GM12878 (cell line): ENCODE results near the gene VCAM1. TPM values are rescaled to one million over a fixed set of nuclear protein-coding genes. Genes with fewer than 3 reads are reported as not detected.

Experiments used
- ATAC-seq: fragments of 200-7000 bp; cut with Tn5 transposase; 3 replicates; pipeline ENCODE4 v1.9.1; 2020; ENCODE audit warnings: mild to moderate bottlenecking, moderate library complexity
- BruUV-seq: library from RNA; stranded (reverse); fragments of 400-500 nt; replicated peaks from 2 replicates; lab custom pipeline; 2021; lab: Mats Ljungman, UMichigan
- CTCF ChIA-PET: fragments of 300-600 bp; sonication (Branson Sonifier 250); formaldehyde crosslinking; extraction: SDS; loops from one replicate; lab custom pipeline; 2021; ENCODE audit warnings: inconsistent platforms; lab: Yijun Ruan, JAX
- POLR2A ChIA-PET: fragments of 350-600 bp; formaldehyde crosslinking; extraction: SDS; loops from one replicate; lab custom pipeline; 2021; ENCODE audit warnings: inconsistent platforms; lab: Charles Lee
- RAD21 ChIA-PET: fragments of 300-600 bp; sonication (Branson Sonifier 250); formaldehyde crosslinking; loops from one replicate; lab custom pipeline; 2023; ENCODE audit warnings: antibody characterized with exemption; ENCODE audit not compliant: unreplicated experiment; lab: Charles Lee
- SMC1A ChIA-PET: fragments of 300-600 bp; sonication (Branson Sonifier 250); formaldehyde crosslinking; loops from one replicate; lab custom pipeline; 2023; ENCODE audit not compliant: unreplicated experiment, uncharacterized antibody; lab: Charles Lee
- DNase-seq: peaks from one replicate; pipeline ENCODE4 v3.0.0-alpha.2; 2011; ENCODE audit warnings: low read depth, low spot score
- FAIRE-seq: peaks from 3 replicates; lab custom pipeline; 2011; peaks lifted over from hg19 to GRCh38; lab: Jason Lieb, UNC
- H2AFZ ChIP-seq: 2 replicates; pipeline ENCODE4 v1.6.0; 2011; ENCODE audit warnings: low read depth, low read length, control low read depth; ENCODE audit not compliant: control insufficient read depth
- H3K27ac ChIP-seq: 2 replicates; pipeline ENCODE4 v1.5.1; 2011; ENCODE audit warnings: control low read depth; ENCODE audit not compliant: control insufficient read depth, insufficient read depth
- H3K27me3 ChIP-seq, 2 experiments: replicated peaks in 1 of 2; 2 replicates each; pipeline versions ENCODE4 v1.6.0 to v1.6.1; 2011; ENCODE audit warnings: low read length in 1 of 2; ENCODE audit not compliant: control insufficient read depth in 2 of 2, insufficient read depth in 2 of 2
- H3K36me3 ChIP-seq, 2 experiments: 2 replicates each; pipeline ENCODE4 v1.5.1; 2011; ENCODE audit warnings: low read length in 1 of 2; ENCODE audit not compliant: control insufficient read depth in 2 of 2, insufficient read depth in 2 of 2
- H3K4me1 ChIP-seq: 2 replicates; pipeline ENCODE4 v1.6.1; 2011; ENCODE audit warnings: mild to moderate bottlenecking, low read length, moderate library complexity, mixed read lengths; ENCODE audit not compliant: control insufficient read depth, insufficient read depth
- H3K4me2 ChIP-seq: 2 replicates; pipeline ENCODE4 v1.6.0; 2011; ENCODE audit warnings: control low read depth; ENCODE audit not compliant: control insufficient read depth, insufficient read depth
- H3K4me3 ChIP-seq: fragments of 200-600 bp; sonication (generic); 2 replicates; pipeline ENCODE4 v1.5.1; 2016
- H3K79me2 ChIP-seq: 2 replicates; pipeline ENCODE4 v1.6.0; 2011; ENCODE audit warnings: low read length; ENCODE audit not compliant: control insufficient read depth, insufficient read depth
- H3K9ac ChIP-seq: 2 replicates; pipeline ENCODE4 v1.8.0; 2011; ENCODE audit warnings: low read length, control low read depth, mixed read lengths; ENCODE audit not compliant: control insufficient read depth, insufficient read depth
- H3K9me3 ChIP-seq: replicated peaks from 3 replicates; pipeline ENCODE4 v1.5.1; 2011; ENCODE audit warnings: mild to moderate bottlenecking, low read length; ENCODE audit not compliant: control insufficient read depth, insufficient read depth
- H4K20me1 ChIP-seq: 2 replicates; pipeline ENCODE4 v1.6.0; 2011; ENCODE audit not compliant: control insufficient read depth, insufficient read depth
- BACH1 ChIP-seq: fragments of 450-650 bp; IDR thresholded peaks from 2 replicates; pipeline ENCODE4 v1.6.1; 2017; ENCODE audit warnings: mild to moderate bottlenecking, borderline replicate concordance
- BHLHE40 ChIP-seq, 2 experiments: fragments of 450-650 bp in 1 of 2; IDR thresholded peaks; 2 replicates each; pipeline ENCODE4 v1.6.1; 2011 to 2017; ENCODE audit warnings: low read depth in 2 of 2, borderline replicate concordance in 1 of 2, improper control_type of control experiment in 1 of 2, low read length in 1 of 2, mild to moderate bottlenecking in 1 of 2
- CBFB ChIP-seq: IDR thresholded peaks from 2 replicates; pipeline ENCODE4 v1.6.1; 2016; ENCODE audit warnings: antibody characterized with exemption, low read depth
- CEBPB ChIP-seq, 2 experiments: fragments of 150-350 bp in 1 of 2; IDR thresholded peaks; 2 replicates each; pipeline ENCODE4 v1.6.1; 2012 to 2014; ENCODE audit warnings: low read depth in 2 of 2, low read length in 2 of 2, borderline replicate concordance in 1 of 2, inconsistent platforms in 1 of 2
- CREM ChIP-seq: IDR thresholded peaks from 2 replicates; pipeline ENCODE4 v1.6.1; 2014; ENCODE audit warnings: antibody characterized with exemption, low read depth
- EGR1 ChIP-seq, 2 experiments: IDR thresholded peaks; 1 replicate in 1 of 2; 2 replicates in 1 of 2; pipeline ENCODE4 v1.6.1; 2011 to 2012; ENCODE audit warnings: low read depth in 2 of 2, low read length in 2 of 2, borderline replicate concordance in 1 of 2, mild to moderate bottlenecking in 1 of 2, moderate library complexity in 1 of 2
- EP300 ChIP-seq, 2 experiments: fragments of 150-350 bp in 1 of 2; IDR thresholded peaks; 2 replicates each; pipeline ENCODE4 v1.6.1; 2011 to 2012; ENCODE audit warnings: low read depth in 2 of 2, low read length in 2 of 2, borderline replicate concordance in 1 of 2, improper control_type of control experiment in 1 of 2, inconsistent platforms in 1 of 2; ENCODE audit not compliant: control insufficient read depth in 1 of 2
- KLF5 ChIP-seq: fragments of 450-650 bp; IDR thresholded peaks from 2 replicates; pipeline ENCODE4 v1.6.1; 2014; ENCODE audit warnings: mild to moderate bottlenecking; ENCODE audit not compliant: partially characterized antibody
- NFIC ChIP-seq: IDR thresholded peaks from 2 replicates; pipeline ENCODE4 v1.6.1; 2012; ENCODE audit warnings: low read depth, mild to moderate bottlenecking, inconsistent platforms, low read length, moderate library complexity
- RBBP5 ChIP-seq: fragments of 200-600 bp; sonication (generic); conservative IDR thresholded peaks from 2 replicates; pipeline ENCODE4 v1.6.1; 2016
- SMC3 ChIP-seq: IDR thresholded peaks from 2 replicates; pipeline ENCODE4 v1.6.1; 2011; ENCODE audit warnings: low read length, improper control_type of control experiment, borderline replicate concordance
- SREBF1 ChIP-seq: IDR thresholded peaks from 2 replicates; pipeline ENCODE4 v1.6.1; 2012; ENCODE audit warnings: mild to moderate bottlenecking, low read length
- ZSCAN29 ChIP-seq: fragments of 450-650 bp; IDR thresholded peaks from 2 replicates; pipeline ENCODE4 v1.6.1; 2017; ENCODE audit warnings: mild to moderate bottlenecking, moderate library complexity
- WGBS: methylation state at CpG from one replicate; pipeline ENCODE4 v1.1.6; 2016; ENCODE audit warnings: low lambda C conversion rate; ENCODE audit not compliant: insufficient replicate concordance, insufficient coverage; ENCODE audit errors: missing lambda C conversion rate; 5-methylcytosine and 5-hydroxymethylcytosine counted together
- in situ Hi-C: fragments of 300-500 bp; cut with MboI; formaldehyde crosslinking; loops from 9 replicates; pipeline ENCODE4 v1.14.3; 2018; ENCODE audit warnings: mixed read lengths
- intact Hi-C: fragments of 100-400 bp; cut with micrococcal nuclease; formaldehyde crosslinking; loops from one replicate; pipeline ENCODE4 v1.14.2; 2022; ENCODE audit not compliant: unreplicated experiment
- polyA plus RNA-seq, 11 experiments: library from polyadenylated mRNA; depleted of rRNA in 4 of 11; unstranded in 6 of 11; stranded (reverse) in 5 of 11; fragments of >200 nt; fragmentation: Nextera tagmentation in 4 of 11; fragmentation: Illumina TruSeq in 1 of 11; extraction: Ambion mirVana in 4 of 11; extraction: Trizol in 1 of 11; gene quantifications; 1 replicate in 1 of 11; 2 replicates in 10 of 11; pipeline versions ENCODE4 v1.2.1 to v1.2.3, GENCODE V29; 2011 to 2016; ENCODE audit warnings: inconsistent platforms in 2 of 11, missing spikeins in 2 of 11, low read depth in 1 of 11
- total RNA-seq, 4 experiments: library from RNA; depleted of rRNA in 3 of 4; stranded (reverse); fragments of >200 nt in 3 of 4; fragmentation: Illumina TruSeq in 1 of 4; extraction: Trizol in 1 of 4; gene quantifications; 2 replicates each; pipeline versions ENCODE4 v1.2.1 to v1.2.3, GENCODE V29; 2013 to 2021
- TF ChIP-seq, protein P1 (sequence below): fragments of 150-350 bp; IDR thresholded peaks from 2 replicates; pipeline ENCODE4 v1.6.1; 2014; ENCODE audit warnings: mild to moderate bottlenecking, low read depth, low read length
- TF ChIP-seq, protein P2 (sequence below), 3 experiments: IDR thresholded peaks in 2 of 3; conservative IDR thresholded peaks in 1 of 3; 2 replicates each; pipeline ENCODE4 v1.5.1; 2011; ENCODE audit warnings: low read depth in 3 of 3, low read length in 3 of 3, mild to moderate bottlenecking in 3 of 3, control low read depth in 2 of 3, moderate library complexity in 2 of 3, inconsistent platforms in 1 of 3, mixed read lengths in 1 of 3; ENCODE audit not compliant: control insufficient read depth in 2 of 3, insufficient read depth in 1 of 3; ENCODE audit errors: extremely low read depth in 1 of 3
- TF ChIP-seq, protein P3 (sequence below): fragments of 450-650 bp; IDR thresholded peaks from 2 replicates; pipeline ENCODE4 v1.6.1; 2016; ENCODE audit warnings: mild to moderate bottlenecking, moderate library complexity, borderline replicate concordance

The VCAM1 gene
- total and polyA plus RNA-seq, 10 of the 15 experiments (the other 5 are each of a cell fraction or from before 2014, with no cell fraction given): 5.0 to 13.6 (median 7.4) TPM

DNA sequence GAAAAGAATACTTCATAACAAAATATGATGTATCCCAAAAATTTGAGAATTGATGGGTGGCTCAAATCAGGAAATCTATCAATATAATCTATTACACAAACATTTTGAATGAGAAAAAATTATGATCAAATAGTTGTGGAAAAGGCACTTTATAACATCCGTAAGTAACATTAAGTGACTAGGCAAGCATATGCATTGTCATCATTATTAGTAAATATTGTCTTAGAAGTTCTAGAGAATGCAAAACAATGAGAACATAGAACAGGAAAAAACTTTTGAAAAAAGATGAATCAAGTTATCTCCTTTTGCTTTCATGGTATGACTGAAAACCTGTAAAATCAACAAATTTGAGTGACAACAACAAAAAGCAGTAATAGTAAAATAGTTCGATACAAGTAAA, 42.9 kb downstream of the VCAM1 start:
- BruUV-seq: no TSS peak
- CTCF ChIA-PET: no interaction called here
- RAD21 ChIA-PET: no interaction called here
- 52% methylated on average over 2 of the region's 2 CpGs for WGBS
- POLR2A ChIA-PET: no interaction called here
- Histone ChIP-seq H3K4me2 (no peak overlapping the region), H3K36me3 (no peaks in the 10 kb centered on the region), H3K27ac (no peak overlapping the region), H3K9me3 (no peaks in the 10 kb centered on the region), H3K4me1 (no peaks in the 10 kb centered on the region), H2AFZ (no peak overlapping the region), H4K20me1 (no peaks in the 10 kb centered on the region), H3K79me2 (no peaks in the 10 kb centered on the region), H3K27me3 (no peaks in the 10 kb centered on the region; a peak in 1 of 4 replicates), H3K4me3 (no peak overlapping the region), H3K9ac (no peak overlapping the region)
- FAIRE-seq (no peak), DNase-seq (no peak), ATAC-seq (no peak)
- SMC1A ChIA-PET: interaction anchor here (0.7 kb wide), 1 partner anchor 11 kb away, joined by 3 read pairs; no protein-coding TSS in a partner anchor
- intact Hi-C loops (no loop called here), in situ Hi-C loops (no loop called here)
- TF ChIP-seq, protein P1, sequence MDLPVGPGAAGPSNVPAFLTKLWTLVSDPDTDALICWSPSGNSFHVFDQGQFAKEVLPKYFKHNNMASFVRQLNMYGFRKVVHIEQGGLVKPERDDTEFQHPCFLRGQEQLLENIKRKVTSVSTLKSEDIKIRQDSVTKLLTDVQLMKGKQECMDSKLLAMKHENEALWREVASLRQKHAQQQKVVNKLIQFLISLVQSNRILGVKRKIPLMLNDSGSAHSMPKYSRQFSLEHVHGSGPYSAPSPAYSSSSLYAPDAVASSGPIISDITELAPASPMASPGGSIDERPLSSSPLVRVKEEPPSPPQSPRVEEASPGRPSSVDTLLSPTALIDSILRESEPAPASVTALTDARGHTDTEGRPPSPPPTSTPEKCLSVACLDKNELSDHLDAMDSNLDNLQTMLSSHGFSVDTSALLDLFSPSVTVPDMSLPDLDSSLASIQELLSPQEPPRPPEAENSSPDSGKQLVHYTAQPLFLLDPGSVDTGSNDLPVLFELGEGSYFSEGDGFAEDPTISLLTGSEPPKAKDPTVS: no peak
- TF ChIP-seq EP300 (IDR thresholded peaks at IDR 0.05; ENCODE audit: borderline replicate concordance in 1 of 2, control insufficient read depth in 1 of 2, low read depth in 2 of 2, low read length in 2 of 2) (no peak), EGR1 (IDR thresholded peaks at IDR 0.05; ENCODE audit: borderline replicate concordance in 1 of 2, low read depth in 2 of 2, low read length in 2 of 2) (no peak), NFIC (no peak), CBFB (no peak), CREM (no peak), ZSCAN29 (no peak), SMC3 (no peak), RBBP5 (no peak), BHLHE40 (IDR thresholded peaks at IDR 0.05; ENCODE audit: borderline replicate concordance in 1 of 2, low read depth in 2 of 2, low read length in 1 of 2) (no peak), BACH1 (no peak), SREBF1 (no peak), CEBPB (IDR thresholded peaks at IDR 0.05; ENCODE audit: borderline replicate concordance in 1 of 2, low read depth in 2 of 2, low read length in 2 of 2) (no peak), KLF5 (no peak)
- TF ChIP-seq, protein P2, sequence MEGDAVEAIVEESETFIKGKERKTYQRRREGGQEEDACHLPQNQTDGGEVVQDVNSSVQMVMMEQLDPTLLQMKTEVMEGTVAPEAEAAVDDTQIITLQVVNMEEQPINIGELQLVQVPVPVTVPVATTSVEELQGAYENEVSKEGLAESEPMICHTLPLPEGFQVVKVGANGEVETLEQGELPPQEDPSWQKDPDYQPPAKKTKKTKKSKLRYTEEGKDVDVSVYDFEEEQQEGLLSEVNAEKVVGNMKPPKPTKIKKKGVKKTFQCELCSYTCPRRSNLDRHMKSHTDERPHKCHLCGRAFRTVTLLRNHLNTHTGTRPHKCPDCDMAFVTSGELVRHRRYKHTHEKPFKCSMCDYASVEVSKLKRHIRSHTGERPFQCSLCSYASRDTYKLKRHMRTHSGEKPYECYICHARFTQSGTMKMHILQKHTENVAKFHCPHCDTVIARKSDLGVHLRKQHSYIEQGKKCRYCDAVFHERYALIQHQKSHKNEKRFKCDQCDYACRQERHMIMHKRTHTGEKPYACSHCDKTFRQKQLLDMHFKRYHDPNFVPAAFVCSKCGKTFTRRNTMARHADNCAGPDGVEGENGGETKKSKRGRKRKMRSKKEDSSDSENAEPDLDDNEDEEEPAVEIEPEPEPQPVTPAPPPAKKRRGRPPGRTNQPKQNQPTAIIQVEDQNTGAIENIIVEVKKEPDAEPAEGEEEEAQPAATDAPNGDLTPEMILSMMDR (IDR thresholded peaks at IDR 0.05 in 2 of 3, conservative IDR thresholded peaks at IDR 0.05 in 1 of 3; ENCODE audit: control insufficient read depth in 2 of 3, extremely low read depth in 1 of 3, insufficient read depth in 1 of 3, low read depth in 3 of 3, low read length in 3 of 3): no peak
- TF ChIP-seq, protein P3, sequence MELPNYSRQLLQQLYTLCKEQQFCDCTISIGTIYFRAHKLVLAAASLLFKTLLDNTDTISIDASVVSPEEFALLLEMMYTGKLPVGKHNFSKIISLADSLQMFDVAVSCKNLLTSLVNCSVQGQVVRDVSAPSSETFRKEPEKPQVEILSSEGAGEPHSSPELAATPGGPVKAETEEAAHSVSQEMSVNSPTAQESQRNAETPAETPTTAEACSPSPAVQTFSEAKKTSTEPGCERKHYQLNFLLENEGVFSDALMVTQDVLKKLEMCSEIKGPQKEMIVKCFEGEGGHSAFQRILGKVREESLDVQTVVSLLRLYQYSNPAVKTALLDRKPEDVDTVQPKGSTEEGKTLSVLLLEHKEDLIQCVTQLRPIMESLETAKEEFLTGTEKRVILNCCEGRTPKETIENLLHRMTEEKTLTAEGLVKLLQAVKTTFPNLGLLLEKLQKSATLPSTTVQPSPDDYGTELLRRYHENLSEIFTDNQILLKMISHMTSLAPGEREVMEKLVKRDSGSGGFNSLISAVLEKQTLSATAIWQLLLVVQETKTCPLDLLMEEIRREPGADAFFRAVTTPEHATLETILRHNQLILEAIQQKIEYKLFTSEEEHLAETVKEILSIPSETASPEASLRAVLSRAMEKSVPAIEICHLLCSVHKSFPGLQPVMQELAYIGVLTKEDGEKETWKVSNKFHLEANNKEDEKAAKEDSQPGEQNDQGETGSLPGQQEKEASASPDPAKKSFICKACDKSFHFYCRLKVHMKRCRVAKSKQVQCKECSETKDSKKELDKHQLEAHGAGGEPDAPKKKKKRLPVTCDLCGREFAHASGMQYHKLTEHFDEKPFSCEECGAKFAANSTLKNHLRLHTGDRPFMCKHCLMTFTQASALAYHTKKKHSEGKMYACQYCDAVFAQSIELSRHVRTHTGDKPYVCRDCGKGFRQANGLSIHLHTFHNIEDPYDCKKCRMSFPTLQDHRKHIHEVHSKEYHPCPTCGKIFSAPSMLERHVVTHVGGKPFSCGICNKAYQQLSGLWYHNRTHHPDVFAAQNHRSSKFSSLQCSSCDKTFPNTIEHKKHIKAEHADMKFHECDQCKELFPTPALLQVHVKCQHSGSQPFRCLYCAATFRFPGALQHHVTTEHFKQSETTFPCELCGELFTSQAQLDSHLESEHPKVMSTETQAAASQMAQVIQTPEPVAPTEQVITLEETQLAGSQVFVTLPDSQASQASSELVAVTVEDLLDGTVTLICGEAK: no peak
